Measurements from ENCODE around the gene CDH18. TPM values are rescaled to one million over a fixed set of nuclear protein-coding genes. Genes with fewer than 3 reads are reported as not detected.

Gene CDH18
- total RNA-seq, 4 donors from 2014 or later: not detected

DNA sequence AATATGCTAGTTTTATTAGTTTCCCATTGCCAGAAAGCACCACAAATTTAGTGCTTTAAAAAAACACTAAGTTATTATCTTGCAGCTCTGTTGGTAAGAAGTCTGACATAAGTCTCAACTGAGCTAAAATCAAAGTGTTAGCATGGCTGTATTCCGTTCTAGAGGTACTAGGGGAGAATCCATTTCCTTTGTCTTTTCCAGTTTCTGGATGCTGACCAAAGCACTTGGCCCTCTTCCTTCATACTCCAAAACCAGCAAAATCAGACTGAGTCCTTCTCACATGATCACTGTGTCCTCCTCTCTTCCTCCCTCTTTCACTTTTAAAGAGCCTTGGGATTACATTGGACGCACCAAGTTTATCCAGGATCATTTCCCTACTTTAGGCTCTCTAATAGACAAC, 9.5 kb downstream of the CDH18 start:
- TF ChIP-seq, protein P1, sequence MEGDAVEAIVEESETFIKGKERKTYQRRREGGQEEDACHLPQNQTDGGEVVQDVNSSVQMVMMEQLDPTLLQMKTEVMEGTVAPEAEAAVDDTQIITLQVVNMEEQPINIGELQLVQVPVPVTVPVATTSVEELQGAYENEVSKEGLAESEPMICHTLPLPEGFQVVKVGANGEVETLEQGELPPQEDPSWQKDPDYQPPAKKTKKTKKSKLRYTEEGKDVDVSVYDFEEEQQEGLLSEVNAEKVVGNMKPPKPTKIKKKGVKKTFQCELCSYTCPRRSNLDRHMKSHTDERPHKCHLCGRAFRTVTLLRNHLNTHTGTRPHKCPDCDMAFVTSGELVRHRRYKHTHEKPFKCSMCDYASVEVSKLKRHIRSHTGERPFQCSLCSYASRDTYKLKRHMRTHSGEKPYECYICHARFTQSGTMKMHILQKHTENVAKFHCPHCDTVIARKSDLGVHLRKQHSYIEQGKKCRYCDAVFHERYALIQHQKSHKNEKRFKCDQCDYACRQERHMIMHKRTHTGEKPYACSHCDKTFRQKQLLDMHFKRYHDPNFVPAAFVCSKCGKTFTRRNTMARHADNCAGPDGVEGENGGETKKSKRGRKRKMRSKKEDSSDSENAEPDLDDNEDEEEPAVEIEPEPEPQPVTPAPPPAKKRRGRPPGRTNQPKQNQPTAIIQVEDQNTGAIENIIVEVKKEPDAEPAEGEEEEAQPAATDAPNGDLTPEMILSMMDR (IDR thresholded peaks at IDR 0.05; ENCODE audit: low read depth): no peak

- TF ChIP-seq, protein P1 (IDR thresholded peaks at IDR 0.05; ENCODE audit: low read depth): no peak
These were observed 10.9 kb downstream of the CDH18 start for GRCh38 chr5:19977099-19977498.

GRCh38 chr5:19975795-19976194, 12.2 kb downstream of the CDH18 start:
- TF ChIP-seq, protein P1 (IDR thresholded peaks at IDR 0.05; ENCODE audit: low read depth): no peak

GRCh38 chr5:19960451-19960850, 27.5 kb downstream of the CDH18 start:
- TF ChIP-seq, protein P1 (IDR thresholded peaks at IDR 0.05; ENCODE audit: low read depth): no peak

DNA sequence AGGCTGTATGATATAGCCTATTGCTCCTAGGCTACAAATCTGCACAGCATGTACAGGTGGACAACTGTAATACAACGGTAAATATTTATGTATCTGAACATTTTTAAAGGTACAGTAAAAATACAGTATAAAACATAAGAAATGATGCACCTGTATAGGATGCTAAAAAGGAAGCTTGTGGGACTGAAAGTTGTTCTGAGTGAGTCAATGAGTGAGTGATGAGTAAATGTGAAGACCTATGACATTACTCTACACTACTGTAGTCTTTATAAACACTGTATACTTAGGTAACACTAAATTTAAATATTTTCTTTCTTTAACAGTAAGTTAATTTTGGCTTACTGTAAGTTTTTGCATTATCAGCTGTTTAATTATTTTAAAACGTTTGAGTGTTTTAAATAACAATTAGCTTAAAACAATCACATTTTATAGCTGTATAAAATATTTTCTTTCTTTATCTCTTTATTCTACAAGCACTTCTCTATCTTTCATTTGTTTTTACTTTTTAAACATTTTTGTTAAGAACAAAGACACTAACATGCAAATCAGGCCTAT, 28.1 kb downstream of the CDH18 start:
- TF ChIP-seq, protein P1 (IDR thresholded peaks at IDR 0.05; ENCODE audit: low read depth): no peak

GRCh38 chr5:19950897-19951296, 37.1 kb downstream of the CDH18 start:
- TF ChIP-seq, protein P1 (IDR thresholded peaks at IDR 0.05; ENCODE audit: low read depth): no peak

DNA sequence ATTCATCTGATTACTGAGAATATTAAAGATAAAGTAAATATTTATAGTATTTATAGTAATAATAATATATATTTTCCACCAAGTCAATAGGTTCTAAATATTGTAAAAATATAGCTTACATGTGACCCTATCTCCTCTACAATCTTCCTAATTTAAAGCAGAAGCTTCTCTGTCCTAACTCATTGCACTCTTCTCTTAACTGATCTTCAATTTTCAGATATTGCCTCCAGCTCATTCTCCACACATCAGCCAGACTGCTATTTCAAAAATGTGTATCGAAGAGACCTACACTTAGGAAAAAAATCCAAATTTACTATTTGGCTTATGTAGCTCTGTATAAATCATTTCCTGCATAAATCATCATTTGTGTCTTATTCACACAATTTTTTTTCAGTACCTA, 47.8 kb downstream of the CDH18 start:
- TF ChIP-seq, protein P1 (IDR thresholded peaks at IDR 0.05; ENCODE audit: low read depth): no peak

Measured in subcutaneous adipose tissue (tissue), 4 donors.